HG03045 (cell line): ENCODE results near the gene LHFPL4.
"Not testable (repeated sequence)": the region's sequence is repeated elsewhere in the genome, so short reads cannot be mapped to it uniquely, and the experiment has no call there.

Source experiments
- ATAC-seq: cut with Tn5 transposase; IDR thresholded peaks from one replicate; pipeline ENCODE4 v1.9.1; 2021; ENCODE audit warnings: mild to moderate bottlenecking, moderate library complexity; ENCODE audit not compliant: unreplicated experiment

The LHFPL4 gene

DNA sequence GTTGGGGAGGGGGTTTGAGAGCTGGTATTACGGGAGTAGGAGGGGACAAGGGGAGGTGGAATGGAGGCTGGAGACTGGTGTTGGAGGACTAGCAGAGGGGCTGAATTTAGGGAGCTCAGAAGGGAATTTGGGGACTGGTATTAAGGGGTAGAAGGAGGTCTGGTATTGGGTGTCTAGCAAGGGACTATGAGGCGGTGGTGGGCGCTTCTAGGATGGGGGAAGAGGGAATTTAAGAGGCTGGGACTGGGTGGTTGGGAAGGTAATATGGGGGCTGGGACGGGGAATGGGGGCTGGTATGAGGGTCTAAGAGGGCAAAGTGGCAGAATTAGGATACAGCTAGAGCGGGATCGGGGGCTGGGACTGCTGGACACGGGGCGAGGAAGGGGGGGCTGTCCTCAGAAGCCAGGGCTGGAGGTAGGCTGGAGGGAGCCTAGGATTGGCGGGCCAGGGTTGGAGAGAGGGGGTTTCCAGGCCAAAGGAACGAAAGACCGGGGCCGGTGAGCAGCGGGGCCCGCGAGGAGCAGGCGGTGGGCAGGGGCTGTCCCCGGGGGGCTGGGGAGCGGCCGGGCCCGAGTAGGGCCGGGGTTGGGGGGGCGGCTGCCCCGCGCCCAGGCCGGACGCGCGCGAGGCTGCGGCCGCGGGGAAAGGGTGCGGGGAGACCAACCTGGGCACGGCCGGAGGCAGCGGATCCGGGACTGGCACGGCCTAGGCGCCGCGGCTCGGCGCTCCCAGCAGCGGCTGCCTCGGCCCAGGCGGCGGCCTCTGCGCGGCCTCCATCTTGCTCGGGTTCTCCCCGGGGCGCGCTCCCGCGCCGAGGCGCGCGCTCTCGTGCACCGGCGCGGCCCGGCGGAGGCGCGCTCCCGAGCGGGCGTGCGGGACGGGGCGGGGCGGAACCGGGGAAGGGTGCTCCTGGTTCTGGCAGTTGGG lies at the start of gene LHFPL4:
Gene LHFPL4 (minus strand): TSS at position 802 of the 927 bp plus-strand sequence. CDS start 1,143 bp downstream, outside the sequence.
- no peak for ATAC-seq

DNA sequence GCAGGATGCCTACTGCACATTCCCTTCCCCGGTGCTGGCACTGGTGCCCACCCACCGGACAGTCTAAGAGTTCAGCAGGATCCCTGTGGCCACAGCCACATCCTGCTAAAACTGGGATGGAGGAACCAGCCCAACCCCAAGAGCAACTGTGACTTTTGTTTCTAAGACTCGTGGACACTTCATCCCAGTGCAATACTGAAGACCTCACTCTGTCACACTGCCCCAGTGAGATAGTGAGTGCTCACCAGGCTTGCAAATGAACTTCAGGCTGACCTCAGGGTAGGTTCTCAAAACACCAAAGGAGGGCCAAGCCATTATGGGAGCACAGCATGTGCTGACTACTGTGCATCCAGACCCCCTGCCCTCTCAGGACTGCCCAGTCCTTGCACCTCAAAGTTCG lies 49.0 kb upstream of the LHFPL4 start:
- no peak for ATAC-seq

DNA sequence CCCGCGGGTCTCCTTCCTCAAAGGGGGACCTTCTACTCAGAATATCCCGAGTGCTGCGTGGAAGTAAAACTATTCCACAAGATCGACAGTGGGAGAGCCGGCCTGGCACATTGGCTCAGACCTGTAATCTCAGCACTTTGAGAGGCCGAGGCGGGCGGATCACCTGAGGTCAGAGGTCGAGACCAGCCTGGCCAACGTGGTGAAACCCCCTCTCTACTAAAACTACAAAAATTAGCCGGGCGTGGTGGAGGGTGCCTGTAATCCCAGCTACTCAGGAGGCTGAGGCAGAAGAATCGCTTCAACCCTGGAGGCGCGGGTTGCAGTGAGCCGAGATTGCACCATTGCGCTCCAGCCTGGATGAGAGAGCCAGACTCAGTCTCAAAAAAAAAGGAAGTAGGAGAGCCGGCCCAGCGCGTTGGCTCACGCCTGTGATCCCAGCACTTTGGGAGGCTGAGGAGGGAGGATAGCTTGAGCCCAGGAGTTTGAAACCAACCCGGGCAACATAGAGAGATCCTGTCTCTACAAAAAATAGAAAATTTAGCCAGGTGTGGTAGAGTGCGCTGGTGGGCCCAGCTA lies 47.5 kb upstream of the LHFPL4 start:
- ATAC-seq, result not testable (repeated sequence)

DNA sequence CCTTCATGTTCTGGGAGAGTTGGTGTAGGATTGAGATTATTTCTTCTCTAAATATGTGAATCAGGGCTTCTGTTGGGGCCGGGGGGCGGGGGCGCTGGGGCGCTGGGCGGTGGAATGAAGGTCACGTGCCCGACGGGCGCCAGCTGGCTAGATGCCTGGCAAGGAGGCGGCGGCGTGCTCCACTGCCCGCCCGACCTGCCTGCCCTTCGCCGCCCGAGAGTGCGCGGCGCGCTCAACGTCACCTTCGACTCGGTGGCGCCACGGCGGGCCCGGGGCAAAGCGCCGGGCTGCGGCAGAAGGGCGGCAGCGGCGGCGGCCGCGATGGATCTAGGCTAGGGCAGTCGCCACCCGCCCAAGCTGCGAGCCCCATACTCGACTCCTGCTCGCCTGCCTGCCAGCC lies 47.0 kb upstream of the LHFPL4 start:
- ATAC-seq, result no peak

DNA sequence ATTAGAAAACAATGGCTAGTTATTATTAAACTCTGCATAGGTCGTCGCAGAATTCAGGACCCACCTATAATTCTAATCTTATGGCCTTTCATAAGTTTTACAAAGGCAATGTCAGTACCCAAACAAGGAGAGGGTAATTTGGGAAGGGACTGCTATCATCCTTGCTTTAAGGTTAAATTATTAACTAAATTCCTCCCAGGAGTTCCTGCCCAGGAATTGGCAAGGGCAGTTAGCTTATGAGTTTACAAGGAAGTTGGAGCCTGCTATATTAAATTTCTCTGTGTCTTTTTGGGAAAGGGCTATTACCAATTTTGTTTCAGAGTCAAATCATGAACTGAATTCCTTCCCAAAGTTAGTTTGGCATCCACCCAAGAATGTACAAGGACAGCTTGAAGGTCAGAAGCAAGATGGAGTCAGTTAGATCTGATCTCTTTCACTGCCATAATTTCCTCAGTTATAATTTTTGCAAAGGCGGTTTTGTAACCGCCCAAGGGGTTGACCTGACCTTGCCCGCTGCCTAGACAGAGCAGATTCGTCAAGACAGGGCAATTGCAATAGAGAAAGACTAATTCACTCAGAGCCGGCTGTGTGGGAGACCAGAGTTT lies 45.3 kb upstream of the LHFPL4 start:
- ATAC-seq, result no peak

DNA sequence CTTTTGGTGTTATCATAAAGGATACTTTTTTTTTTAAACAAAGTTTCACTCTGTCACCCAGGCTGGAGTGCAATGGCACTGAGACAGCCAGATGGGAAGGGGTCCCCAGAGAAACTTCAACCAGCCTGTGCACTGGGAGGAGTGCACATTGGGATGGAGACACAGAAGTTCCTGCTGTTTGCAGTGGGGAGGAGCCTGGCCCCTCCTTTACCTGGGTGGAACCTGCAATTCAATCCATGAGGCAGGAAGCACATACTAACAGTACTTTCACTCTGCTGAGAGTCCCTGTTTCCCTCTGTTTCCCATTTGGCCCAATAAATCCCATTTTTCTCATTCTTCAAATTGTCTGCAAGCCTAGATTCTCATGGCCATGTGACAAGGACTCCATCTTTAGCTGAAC lies 42.3 kb upstream of the LHFPL4 start:
- ATAC-seq, result no peak

DNA sequence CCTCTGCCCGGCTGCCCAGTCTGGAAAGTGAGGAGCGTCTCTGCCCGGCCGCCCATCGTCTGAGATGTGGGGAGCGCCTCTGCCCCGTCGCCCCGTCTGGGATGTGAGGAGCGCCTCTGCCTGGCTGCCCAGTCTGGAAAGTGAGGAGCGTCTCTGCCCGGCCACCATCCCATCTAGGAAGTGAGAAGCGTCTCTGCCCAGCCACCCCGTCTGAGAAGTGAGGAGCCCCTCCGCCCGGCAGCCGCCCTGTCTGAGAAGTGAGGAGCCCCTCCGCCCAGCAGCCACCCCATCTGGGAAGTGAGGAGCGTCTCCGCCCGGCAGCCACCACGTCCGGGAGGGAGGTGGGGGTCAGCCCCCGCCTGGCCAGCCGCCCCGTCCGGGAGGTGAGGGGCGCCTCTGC lies 38.2 kb upstream of the LHFPL4 start:
- ATAC-seq, result not testable (repeated sequence)

DNA sequence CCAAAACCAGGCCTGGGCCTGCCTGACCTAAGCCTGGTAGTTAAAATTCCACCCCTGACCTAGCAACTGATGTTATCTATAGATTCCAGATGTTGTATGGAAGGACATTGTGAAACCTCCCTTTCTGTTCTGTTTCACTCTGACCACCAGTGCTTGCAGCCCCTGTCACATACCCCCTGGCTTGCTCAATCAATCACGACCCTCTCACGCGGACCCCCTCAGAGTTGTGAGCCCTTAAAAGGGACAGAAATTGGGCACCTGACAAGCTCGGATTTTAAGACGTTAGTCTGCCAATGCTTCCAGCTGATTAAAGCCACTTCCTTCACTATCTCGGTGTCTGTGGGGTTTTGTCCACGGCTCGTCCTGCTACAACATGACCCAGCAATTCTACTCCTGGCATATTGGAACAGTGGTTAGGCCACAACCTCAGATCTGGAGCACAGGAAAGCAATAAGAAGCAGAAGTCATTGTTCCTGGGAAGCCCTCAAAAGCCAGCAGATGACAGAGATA lies 36.7 kb upstream of the LHFPL4 start:
- ATAC-seq, result no peak

DNA sequence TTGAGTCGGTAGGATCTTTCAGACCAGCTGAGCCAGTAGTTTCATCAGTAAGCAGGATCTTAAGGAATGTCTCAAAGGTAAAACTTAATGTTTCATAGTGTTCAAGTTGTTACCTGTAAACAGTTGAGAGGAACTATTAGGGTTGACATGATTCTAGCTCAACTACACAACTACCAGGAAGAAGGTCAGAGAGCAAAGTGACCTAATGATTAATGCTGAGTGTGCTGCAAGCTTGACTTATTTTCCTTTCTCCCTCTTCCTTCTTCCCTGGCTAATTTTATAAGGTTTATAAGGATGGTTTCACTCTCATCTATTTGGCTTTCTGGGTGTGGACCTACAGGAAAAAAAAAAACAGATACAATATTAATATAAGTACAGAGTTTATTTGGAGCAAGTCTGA lies 30.2 kb upstream of the LHFPL4 start:
- ATAC-seq, result no peak

DNA sequence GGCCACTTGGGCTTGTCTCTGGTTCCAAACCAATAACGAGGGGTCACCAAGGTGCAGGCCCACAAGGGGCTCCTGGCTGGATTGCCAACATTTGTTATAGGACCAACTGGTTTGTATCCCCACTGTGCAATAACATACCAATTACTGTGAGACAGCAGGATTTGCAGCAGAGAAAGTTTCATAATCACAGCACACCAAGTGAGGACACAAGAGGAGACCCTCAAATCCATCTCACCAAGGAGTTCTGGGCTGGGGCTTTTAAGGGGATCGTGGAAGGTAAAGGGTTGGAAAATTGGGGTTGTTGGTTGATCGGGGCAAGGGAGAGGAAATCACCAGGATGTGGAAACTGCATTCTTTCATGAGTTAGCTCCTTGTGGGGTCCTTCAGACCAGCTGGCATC lies 29.7 kb upstream of the LHFPL4 start:
- no peak for ATAC-seq

DNA sequence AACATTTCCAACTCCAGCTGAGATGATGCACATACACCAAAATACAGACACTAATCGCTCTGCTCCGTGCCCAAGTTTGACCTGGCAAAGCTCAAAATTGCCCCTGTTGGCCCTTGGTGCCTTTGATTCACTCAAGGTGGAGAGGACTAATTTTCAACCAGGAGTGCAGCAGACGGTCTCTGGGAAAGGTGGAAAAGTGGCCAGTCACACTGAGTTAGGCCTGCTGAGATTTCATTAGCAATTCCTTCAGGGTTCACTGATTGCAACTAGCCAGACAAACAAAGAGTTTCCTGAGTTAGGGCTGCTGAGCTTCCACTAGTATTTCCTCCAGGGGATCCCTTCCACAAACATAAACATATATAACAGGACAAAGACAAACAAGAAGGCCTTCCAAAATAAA lies 28.7 kb upstream of the LHFPL4 start:
- ATAC-seq, result no peak

DNA sequence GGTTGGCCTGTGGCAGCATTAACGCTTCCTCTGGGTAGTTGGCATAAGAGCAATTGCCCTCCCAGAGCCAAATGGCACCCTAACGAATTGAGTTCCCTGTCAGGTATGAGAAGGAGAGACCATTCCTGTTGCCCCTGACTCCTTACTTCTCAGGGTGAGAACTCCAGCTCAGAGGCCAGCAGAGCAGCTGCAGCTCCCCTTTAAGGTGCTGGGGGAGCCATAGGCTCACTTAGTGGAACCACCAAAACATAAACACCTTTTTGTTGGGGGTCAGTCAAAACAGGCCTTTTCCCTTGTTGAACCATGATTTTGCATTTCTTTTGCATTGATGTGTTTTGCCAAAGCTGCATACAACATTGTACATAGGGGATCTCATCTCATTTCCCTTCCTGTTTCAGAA lies 28.1 kb upstream of the LHFPL4 start:
- no peak for ATAC-seq

DNA sequence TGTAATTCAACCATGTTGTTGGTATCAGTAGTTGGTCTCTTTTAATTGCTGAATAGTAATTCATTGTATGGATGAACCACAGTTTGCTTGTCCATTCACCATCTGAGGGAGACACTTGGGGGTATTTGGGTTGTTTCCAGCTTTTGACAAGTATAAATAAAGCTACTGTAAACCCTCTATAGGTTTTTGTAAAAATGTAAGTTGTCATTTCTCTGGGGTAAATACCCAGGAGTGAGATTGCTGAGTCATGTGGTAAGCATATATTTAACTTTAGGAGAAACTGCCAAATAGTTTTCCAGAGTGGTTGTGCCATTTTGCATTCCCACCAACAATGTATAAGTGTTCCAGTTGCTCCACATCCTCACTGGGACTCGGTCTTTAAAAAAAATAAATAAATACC lies 15.4 kb upstream of the LHFPL4 start:
- no peak for ATAC-seq

DNA sequence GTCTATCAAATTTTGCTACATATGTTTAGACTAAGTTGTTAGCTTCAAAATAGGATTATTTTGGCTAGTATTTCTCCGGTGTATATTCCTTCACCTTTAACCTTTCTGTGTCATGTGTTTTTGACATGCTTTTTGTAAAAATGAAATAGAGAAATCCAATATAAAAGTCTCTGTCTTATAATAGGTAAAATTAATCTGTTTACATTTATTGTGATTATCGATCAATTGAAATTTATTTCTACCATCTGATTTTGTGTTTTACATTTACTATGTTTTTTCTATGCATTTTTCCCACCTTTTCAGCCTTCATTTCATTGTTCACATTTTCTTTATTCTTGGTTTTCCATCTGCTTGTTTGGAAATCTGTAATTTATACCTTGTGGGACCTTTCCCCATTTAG lies 11.7 kb upstream of the LHFPL4 start:
- no peak for ATAC-seq

DNA sequence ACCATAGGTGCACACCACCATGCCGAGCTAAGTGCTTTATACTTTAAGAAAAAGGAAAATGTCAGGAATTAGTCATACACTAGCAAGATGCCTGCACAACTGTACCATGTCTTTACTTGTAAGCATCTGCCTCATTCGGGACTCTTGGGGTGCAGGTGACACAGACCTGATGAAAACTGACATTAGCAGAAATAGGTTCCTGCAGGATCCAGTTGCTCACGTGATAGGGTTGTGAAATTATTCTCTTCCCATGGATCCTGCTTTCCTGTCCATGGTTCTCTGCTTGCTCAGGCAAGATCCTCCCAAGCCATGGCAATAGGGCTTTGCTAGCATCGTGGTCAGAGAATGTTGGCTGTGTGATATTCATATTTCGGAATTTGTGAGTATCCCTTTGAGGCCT lies 10.2 kb upstream of the LHFPL4 start:
- no peak for ATAC-seq

DNA sequence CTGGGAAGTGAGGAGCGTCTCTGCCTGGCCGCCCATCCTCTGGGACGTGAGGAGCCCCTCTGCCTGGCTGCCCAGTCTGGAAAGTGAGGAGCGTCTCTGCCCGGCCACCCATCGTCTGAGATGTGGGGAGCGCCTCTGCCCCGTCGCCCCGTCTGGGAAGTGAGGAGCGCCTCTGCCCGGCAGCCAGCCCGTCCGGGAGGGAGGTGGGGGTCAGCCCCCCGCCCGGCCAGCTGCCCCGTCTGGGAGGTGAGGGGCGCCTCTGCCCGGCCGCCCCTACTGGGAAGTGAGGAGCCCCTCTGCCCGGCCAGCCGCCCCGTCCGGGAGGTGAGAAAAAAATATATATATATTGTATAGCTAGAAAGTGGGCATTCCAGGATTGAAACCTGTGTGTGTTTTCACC lies 6.4 kb upstream of the LHFPL4 start:
- ATAC-seq, result not testable (repeated sequence)

DNA sequence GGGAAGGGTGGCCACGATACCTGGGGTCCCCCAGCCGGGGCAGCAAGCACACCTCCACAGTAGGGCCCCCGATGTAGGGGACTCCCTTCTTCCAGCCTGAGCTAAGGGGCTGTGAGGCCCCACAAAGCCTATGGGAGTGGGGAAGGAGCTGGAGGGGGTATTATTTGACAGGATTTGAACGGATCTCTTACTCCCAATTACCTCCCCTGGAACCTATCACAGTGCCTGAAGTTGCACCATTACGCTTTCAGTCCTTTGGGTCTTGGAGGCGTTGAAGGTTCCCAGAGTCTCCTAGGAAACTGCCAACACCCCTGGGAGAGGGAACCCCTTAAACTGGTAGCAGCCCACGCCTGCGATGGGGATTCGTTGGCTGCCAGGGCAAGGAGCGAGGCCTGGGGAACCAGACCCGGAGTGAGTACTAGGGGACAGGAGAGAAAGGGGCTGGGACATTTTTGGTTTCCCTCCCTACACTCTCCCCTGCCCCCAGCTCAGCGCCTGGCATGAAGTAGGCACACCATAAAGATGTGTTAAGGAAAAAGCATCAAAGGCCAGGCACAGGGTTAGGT lies 409 bp upstream of the LHFPL4 start:
- no peak for ATAC-seq

DNA sequence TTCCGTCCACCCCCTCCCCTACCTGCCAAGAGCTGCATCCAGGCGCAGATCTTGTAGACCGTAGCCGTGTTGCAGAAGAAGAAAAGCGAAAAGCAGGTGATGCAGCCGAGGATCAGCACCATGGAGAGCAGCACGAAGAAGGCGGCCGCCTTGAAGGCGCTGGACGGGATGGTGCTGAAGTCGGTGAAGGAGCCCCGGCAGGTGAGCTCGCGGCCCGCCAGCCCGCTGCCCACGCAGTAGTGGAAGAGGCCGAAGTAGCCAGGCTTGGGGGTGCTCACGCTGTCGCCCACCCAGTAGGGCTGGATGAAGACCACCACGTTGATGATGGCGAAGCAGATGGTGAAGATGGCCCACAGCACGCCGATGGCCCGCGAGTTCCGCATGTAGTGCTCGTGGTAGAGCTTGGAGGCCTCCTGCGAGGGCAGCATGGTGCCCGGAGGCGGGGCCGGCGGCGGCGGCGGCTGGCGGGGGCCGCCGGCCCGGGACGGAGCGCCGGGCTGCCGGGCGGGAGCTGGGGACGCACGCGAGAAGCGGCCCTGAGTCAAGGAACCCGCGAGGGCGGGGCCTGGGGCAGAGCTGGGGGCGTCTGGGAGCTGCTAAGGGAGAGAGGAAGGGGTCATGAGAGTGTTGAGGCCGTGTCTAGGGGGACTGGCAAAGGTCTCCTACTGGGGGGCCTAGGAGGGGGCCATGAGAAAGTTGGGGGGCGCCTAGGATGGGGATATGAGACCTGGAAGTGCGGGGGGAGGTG lies 1.2 kb downstream of the LHFPL4 start:
- no peak for ATAC-seq

DNA sequence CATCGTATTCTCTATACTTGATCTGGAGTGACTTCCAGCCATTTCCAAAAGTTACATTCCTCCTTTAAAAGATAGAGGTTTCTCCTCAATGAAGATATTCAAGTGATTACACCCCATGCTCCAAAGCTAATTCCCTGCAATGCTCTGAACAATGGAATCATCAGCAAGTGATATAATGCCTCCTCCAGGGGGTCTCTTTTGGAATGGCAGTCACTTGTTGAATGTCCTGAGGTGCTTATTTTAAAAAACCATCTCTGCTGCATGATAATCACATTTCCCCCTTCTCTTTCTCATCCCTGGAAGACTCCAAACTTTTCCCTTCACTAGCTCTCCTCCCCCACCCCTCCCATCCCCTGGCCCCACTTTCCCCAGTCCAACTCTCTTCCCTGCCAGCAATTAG lies 2.6 kb downstream of the LHFPL4 start:
- ATAC-seq, result no peak

DNA sequence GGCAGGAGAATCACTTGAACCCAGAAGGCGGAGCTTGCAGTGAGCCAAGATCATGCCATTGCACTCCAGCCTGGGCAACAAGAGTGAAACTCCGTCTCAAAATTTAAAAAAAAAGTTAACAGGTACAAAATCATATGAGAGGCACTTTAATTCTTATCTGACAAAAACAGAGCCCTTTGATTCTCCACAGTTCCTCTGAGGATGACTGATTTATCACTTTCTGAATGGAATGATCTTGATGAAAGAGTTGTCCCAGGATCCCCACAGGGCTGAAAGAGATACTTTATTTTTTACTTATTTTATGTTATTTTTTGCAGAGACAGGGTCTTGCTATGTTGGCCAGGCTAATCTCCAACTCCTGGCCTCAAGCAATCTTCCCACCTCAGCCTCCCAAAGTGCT lies 4.0 kb downstream of the LHFPL4 start:
- no peak for ATAC-seq

DNA sequence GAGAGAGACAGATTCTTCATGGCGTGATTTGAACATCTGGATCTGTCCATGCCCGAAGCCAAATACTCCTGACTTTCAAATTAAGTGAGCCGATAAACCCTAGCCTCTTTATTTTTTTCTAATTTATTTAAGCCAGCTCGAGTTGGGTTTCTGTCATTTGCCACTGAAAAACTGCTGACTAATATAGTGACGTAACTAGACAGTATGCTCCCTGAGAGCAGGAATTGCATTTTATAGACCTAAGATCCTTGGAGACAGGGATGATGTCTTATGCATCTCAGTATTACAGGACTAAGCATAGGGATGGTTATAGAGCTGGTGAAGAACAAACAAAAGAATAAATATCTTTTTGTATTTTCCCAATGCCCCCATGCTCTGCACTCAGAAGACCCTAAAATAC lies 4.6 kb downstream of the LHFPL4 start:
- no peak for ATAC-seq
